ENCODE data around the gene ANKRD29.
A peak's percentile ranks its signal among the peaks of the same experiment; 100 is the strongest.
"Not testable (repeated sequence)": the region's sequence is repeated elsewhere in the genome, so short reads cannot be mapped to it uniquely, and the experiment has no call there.

The ANKRD29 gene

GRCh38 chr18:23616258-23616657 lies 46.5 kb downstream of the ANKRD29 start:
- DNase-seq (ENCODE audit: low spot score) = no peak

DNA sequence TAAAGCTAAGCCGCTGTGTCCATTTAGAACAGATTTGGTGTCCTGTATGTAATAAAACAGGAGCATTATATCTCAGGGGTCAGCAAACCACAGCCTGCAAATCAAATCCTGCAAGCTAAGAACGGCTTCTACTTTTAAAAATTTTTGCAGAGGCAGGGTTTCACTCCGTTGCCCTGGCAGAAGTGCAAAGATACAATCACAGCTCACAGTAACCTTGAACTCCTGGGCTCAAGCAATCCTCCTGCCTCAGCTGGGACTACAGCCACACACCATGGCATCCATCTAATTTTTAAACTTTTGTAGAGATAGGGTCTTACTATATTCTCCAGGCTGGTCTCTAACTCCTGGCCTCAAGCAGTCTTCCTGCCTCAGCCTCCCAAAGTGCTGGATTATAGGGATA lies 47.8 kb downstream of the ANKRD29 start:
- DNase-seq (ENCODE audit: low spot score) = no peak

GRCh38 chr18:23614413-23614812 lies 48.3 kb downstream of the ANKRD29 start:
- no peak for DNase-seq (ENCODE audit: low spot score)

- DNase-seq (ENCODE audit: low spot score) = not testable (repeated sequence)
Measured at GRCh38 chr18:23613091-23613475, 49.6 kb downstream of the ANKRD29 start.

DNA sequence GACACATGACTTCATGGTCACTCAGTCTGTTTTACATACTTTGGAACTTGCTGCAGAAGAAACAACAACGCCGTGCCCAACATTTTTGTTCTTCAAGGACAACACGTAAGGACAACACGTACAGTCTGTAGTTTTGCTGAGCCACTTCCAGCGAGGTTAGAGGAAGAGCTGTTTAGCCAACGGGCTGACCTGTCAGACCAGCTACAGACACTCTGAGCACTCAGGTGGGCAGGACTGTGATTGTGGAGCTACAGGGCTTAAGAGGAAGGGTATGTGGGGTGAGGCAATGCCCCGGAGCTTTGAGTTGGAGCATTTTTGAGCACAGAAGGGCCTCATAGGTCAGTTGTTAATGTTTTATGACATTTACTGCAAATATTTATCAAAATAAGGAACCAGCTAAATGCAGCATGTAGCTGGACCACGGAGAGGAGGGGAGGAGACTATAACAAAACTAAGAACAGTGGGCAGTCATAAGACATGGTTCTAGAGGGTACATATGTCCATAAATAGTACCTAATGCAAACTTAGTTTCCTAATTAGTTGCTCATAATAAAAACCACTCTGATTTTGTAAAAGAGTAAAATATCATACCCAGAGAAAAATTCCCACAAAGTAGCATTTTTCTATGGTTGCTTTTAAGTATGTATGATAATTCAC lies 50.1 kb downstream of the ANKRD29 start:
- no peak for DNase-seq (ENCODE audit: low spot score)

- DNase-seq (ENCODE audit: low spot score) = peak; percentile 38
Measured at GRCh38 chr18:23609390-23610023, 53.2 kb downstream of the ANKRD29 start.

GRCh38 chr18:23608211-23608610 lies 54.5 kb downstream of the ANKRD29 start:
- DNase-seq (ENCODE audit: low spot score) = no peak

- DNase-seq (ENCODE audit: low spot score) = no peak
Measured at GRCh38 chr18:23605941-23606340, 56.8 kb downstream of the ANKRD29 start.

DNA sequence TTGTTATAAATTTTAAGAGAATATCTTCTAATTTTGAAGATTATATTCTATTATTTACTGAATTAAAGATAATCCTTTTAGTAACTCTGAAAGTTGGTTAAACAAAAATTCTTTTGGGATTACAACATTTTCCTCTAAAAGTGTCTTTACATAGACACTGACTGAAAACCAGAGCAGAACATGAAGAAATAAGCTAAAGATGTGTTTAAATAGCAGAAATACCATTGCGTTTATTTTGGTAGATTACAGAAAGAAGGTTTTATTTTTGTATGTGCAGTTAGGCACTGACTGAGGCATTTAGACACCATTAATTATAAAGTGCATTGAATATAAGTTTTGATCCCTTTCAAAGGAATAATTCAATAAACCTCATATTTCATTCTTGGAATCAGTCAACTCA lies 62.9 kb downstream of the ANKRD29 start:
- DNase-seq (ENCODE audit: low spot score) = no peak

- DNase-seq (ENCODE audit: low spot score) = no peak
Measured at GRCh38 chr18:23596183-23596582, 66.5 kb downstream of the ANKRD29 start.

- no peak for DNase-seq (ENCODE audit: low spot score)
Measured at GRCh38 chr18:23595591-23595990, 67.1 kb downstream of the ANKRD29 start.

GRCh38 chr18:23593720-23594119 lies 69.0 kb downstream of the ANKRD29 start:
- DNase-seq (ENCODE audit: low spot score) = peak; percentile 96

DNA sequence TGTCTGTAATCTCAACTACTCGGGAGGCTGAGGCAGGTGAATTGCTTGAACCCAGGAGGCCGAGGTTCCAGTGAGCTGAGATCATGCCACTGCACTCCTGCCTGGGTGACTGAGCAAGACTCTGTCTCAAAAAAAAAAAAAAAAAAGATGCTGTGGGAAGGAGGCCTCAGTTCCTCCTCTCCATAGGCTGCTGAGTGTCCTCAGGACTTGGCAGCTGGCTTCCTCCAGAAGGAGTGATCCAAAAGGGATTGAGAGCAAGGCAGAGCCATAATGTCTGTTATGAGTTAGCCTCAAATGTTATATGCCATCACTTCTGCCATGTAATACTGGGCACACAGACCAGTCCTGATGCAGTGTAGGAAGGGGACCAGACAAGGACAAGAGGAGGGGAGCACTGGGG lies 69.8 kb downstream of the ANKRD29 start:
- peak; percentile 44 for DNase-seq (ENCODE audit: low spot score)

DNA sequence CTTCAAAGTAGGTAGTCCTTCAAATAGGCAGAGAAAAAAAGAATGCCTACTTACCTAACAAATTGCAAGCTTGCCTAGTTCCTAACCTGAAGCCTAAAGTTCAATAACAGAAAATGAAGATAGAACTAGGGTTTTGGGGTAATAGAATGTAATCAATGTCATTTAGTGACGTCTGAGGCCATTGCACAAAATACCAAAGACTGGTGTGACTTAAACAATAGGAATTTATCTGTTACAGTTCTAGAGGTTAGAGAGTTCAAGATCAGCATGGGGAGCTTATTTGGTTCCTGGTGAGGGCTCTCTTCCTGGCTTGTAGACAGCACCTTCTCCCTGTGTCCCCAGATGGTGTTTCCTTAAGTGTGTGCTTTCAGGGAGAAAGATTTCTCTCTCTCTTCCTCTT lies 71.7 kb downstream of the ANKRD29 start:
- peak; percentile 41 for DNase-seq (ENCODE audit: low spot score)

DNA sequence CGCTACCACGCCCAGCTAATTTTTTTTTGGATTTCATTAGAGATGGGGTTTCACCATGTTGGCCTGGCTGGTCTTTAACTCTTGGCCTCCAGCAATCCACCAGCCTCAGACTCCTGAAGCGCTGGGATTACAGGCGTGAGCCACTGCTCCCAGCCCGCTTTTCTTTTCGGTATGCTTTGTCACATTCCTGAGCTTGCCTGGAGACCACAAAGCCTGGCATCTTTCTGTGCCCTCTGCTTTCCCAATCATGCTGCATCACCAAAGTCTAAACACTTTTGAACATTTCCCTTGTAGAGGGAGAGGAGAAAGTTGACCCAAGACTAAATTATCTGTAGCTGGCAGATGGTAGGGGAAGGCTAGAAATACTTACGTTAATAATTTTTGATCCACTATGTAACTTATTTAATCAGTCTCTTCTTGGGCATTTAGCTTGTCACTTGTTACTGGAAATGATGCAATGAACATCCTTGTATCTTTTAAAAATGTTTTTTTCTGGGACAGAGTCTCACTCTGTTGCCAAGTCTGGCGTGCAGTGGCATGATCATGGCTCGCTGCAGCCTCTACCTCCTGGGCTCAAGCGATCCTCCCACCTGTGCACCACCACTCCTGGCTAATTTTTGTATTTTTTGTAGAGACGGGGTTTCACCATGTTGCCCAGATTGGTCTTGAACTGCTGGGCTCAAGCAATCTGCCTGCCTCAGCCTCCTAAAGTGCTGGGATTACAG lies 73.7 kb downstream of the ANKRD29 start:
- no peak for DNase-seq (ENCODE audit: low spot score)

DNA sequence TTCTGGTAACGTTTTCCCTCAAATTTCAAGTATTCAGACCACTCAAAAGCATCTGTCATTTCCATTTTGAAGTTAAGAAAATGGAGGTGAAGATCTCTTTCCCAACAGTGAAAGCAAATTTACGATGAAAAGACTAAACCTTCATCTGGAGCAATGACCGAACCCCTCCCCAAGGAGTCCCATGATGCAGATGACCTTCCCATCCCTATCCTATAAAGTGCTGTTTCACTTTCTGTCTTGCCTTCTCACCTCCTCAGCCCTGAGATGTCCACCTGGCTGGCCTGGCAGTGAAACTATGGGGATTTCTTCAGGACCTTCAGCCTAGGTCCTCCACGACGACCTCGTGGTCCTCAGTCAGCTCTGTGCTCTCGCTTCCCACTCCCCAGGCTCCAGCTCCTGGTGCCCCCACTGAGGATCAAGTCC lies 75.5 kb downstream of the ANKRD29 start:
- DNase-seq (ENCODE audit: low spot score) = no peak

- DNase-seq (ENCODE audit: low spot score) = peak; percentile 98
Measured at GRCh38 chr18:23586249-23587196, 76.2 kb downstream of the ANKRD29 start, which contains the start of gene NPC1. TSS of gene NPC1 (minus strand) at chr18:23586506. CDS start at chr18:23586343, 163 bp downstream.

GRCh38 chr18:23585897-23586248 lies 76.8 kb downstream of the ANKRD29 start:
- DNase-seq (ENCODE audit: low spot score) = no peak

GRCh38 chr18:23585007-23585871 lies 77.5 kb downstream of the ANKRD29 start:
- DNase-seq (ENCODE audit: low spot score) = peak; percentile 76

DNA sequence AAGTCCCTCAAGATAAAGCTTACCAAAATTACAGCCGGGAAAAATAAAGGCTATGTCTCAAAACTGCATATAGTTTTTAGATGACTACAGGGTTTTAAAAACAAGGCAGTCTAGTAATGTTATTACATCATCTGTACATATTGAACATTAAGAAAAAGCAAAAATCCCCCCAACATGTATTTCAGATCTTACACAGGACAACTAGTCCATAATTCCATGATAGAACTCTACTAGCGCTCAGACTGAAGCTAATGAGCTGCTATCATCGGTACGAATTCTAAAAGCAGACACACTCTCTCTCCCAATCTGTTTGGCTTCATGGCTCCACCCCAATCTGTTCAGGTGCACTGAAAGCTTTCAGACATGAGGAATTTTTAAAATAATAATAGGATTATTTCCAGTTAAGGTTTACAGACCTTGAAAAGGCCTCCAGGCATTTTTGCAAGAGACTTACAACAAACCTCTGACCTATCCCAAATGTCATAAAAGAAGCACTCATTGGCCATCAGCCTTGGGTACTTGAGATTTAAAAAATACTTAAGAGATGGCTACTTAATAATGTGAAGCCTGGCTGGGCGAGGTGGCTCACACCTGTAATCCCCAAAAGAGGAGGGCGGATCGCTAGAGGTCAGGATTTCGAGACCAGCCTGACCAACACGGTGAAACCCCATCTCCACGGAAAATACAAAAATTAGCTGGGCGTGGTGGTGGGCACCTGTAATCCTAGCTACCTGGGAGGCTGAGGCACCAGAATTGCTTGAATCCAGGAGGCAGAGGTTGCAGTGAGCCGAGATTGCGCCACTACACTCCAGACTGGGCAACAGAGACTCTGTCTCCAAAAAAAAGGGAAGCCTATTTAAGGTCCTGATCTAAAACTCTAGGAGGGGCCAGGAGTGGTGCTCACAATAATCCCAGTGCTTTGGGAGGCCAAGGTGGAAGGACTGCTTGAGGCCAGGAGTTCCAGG lies 78.4 kb downstream of the ANKRD29 start:
- DNase-seq (ENCODE audit: low spot score) = no peak
